Measurements from ENCODE around the gene ZNF423.

The ZNF423 gene

DNA sequence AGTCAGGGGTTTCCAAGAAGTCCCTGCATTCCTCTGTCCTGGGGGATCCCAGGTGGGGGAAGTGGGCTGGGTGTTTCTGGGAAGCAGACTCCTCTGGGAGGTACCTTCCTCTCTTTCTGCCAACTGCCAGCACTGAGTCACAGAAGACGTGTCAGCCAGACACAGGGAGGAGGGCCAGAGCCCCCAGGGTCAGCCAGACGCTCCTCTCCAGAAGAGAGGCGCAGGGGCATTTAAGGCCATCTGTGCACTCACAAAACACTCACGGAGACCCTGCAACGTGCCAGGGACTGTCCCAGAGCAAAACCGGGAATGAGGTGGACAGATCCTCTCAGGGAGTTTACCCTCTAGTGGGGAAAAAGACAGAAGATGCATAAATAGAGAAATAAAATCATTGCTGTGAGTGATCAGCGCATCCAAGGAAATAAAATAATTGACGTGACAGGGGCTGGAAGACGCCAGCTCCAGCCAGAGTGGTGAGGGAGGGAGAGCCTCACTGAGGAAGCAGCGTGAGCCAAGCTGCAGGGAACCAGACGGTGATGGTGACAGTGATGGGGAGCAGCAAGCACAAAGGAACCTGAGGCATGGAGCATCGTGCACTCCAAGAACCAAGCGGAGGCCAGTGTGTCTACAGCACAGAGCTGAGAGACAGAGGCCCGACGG, 105.4 kb downstream of the ZNF423 start:
- H3K9me3 ChIP-seq (ENCODE audit: insufficient read depth, low read length, severe bottlenecking), result no peaks in the 10 kb centered on the region
- H3K9ac ChIP-seq (ENCODE audit: low read depth, low read length), result no peak overlapping the region
- no peak overlapping the region for H2AFZ ChIP-seq (ENCODE audit: low read depth, low read length)
- H3K4me1 ChIP-seq (ENCODE audit: insufficient read depth, low read length), result peaks cover 16% of the 10 kb centered on the region
- peaks cover 11% of the 10 kb centered on the region for H3K27me3 ChIP-seq (ENCODE audit: insufficient read depth, low read length, poor library complexity)
- no peaks in the 10 kb centered on the region for H3K79me2 ChIP-seq (ENCODE audit: insufficient read depth, low read length)
- no peak overlapping the region for H3K4me3 ChIP-seq (ENCODE audit: low read depth in 1 of 2, low read length in 2 of 2)
- TF ChIP-seq EZH2 (IDR thresholded peaks at IDR 0.05; ENCODE audit: borderline replicate concordance, low read depth, low read length, severe bottlenecking), result no peak
- TF ChIP-seq, protein P1, sequence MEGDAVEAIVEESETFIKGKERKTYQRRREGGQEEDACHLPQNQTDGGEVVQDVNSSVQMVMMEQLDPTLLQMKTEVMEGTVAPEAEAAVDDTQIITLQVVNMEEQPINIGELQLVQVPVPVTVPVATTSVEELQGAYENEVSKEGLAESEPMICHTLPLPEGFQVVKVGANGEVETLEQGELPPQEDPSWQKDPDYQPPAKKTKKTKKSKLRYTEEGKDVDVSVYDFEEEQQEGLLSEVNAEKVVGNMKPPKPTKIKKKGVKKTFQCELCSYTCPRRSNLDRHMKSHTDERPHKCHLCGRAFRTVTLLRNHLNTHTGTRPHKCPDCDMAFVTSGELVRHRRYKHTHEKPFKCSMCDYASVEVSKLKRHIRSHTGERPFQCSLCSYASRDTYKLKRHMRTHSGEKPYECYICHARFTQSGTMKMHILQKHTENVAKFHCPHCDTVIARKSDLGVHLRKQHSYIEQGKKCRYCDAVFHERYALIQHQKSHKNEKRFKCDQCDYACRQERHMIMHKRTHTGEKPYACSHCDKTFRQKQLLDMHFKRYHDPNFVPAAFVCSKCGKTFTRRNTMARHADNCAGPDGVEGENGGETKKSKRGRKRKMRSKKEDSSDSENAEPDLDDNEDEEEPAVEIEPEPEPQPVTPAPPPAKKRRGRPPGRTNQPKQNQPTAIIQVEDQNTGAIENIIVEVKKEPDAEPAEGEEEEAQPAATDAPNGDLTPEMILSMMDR (IDR thresholded peaks at IDR 0.05; ENCODE audit: borderline replicate concordance, extremely low read depth, low read length, poor library complexity, severe bottlenecking), result no peak
- H3K27ac ChIP-seq (ENCODE audit: low read length), result no peak overlapping the region
- H4K20me1 ChIP-seq (ENCODE audit: insufficient read depth, low read length), result 0 out of 2 replicates have a peak, but pooled peaks cover 3% of the 10 kb centered on the region
- DNase-seq (no peak), ATAC-seq (ENCODE audit: insufficient read depth, low read depth) (0 out of 3 replicates have a peak, but pooled peaks have one; percentile 14)
- no peak overlapping the region for H3K4me2 ChIP-seq (ENCODE audit: insufficient read depth, low read length)
- H3K36me3 ChIP-seq (ENCODE audit: insufficient read depth, low read length), result no peaks in the 10 kb centered on the region

- TF ChIP-seq EZH2 (IDR thresholded peaks at IDR 0.05; ENCODE audit: borderline replicate concordance, low read depth, low read length, severe bottlenecking), result no peak
- TF ChIP-seq, protein P1 (IDR thresholded peaks at IDR 0.05; ENCODE audit: borderline replicate concordance, extremely low read depth, low read length, poor library complexity, severe bottlenecking), result no peak
- no peak overlapping the region for H3K27ac ChIP-seq (ENCODE audit: low read length)
- no peak overlapping the region for H3K4me2 ChIP-seq (ENCODE audit: insufficient read depth, low read length)
- H3K4me1 ChIP-seq (ENCODE audit: insufficient read depth, low read length), result peaks cover 12% of the 10 kb centered on the region
- no peaks in the 10 kb centered on the region for H3K9me3 ChIP-seq (ENCODE audit: insufficient read depth, low read length, severe bottlenecking)
- ATAC-seq (ENCODE audit: insufficient read depth, low read depth) (no peak), DNase-seq (no peak)
- no peak overlapping the region for H3K9ac ChIP-seq (ENCODE audit: low read depth, low read length)
- H3K79me2 ChIP-seq (ENCODE audit: insufficient read depth, low read length), result no peaks in the 10 kb centered on the region
- 0 out of 2 replicates have a peak, but pooled peaks cover 3% of the 10 kb centered on the region for H4K20me1 ChIP-seq (ENCODE audit: insufficient read depth, low read length)
- H3K27me3 ChIP-seq (ENCODE audit: insufficient read depth, low read length, poor library complexity), result peaks cover 11% of the 10 kb centered on the region
- H2AFZ ChIP-seq (ENCODE audit: low read depth, low read length), result no peak overlapping the region
- no peak overlapping the region for H3K4me3 ChIP-seq (ENCODE audit: low read depth in 1 of 2, low read length in 2 of 2)
- H3K36me3 ChIP-seq (ENCODE audit: insufficient read depth, low read length), result no peaks in the 10 kb centered on the region
Observed at GRCh38 chr16:49749816-49750215, 106.1 kb downstream of the ZNF423 start.

DNA sequence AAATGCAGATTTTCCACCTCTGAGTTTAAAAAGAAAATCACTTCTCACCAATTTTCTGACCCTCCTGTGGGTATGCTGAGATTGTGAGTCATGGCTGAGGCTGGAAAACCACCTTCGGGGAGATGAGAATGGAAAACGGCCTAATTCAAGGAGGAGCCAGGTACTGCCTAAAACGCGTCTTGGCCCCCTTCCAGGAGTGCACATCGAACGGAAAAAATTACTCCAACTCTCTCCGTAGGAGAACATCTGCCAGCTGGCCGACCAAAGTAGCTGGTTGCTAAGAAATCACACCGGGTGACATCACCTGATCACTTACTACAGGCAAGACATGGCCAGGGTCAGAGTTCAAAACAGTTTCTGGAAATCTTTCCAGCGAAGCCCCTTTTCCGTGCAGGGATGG, 107.6 kb downstream of the ZNF423 start:
- TF ChIP-seq EZH2 (IDR thresholded peaks at IDR 0.05; ENCODE audit: borderline replicate concordance, low read depth, low read length, severe bottlenecking), result no peak
- TF ChIP-seq, protein P1 (IDR thresholded peaks at IDR 0.05; ENCODE audit: borderline replicate concordance, extremely low read depth, low read length, poor library complexity, severe bottlenecking), result no peak
- Histone ChIP-seq H2AFZ (ENCODE audit: low read depth, low read length) (no peak overlapping the region), H4K20me1 (ENCODE audit: insufficient read depth, low read length) (0 out of 2 replicates have a peak, but pooled peaks cover 3% of the 10 kb centered on the region), H3K4me3 (ENCODE audit: low read depth in 1 of 2, low read length in 2 of 2) (no peak overlapping the region), H3K9me3 (ENCODE audit: insufficient read depth, low read length, severe bottlenecking) (no peaks in the 10 kb centered on the region), H3K79me2 (ENCODE audit: insufficient read depth, low read length) (no peaks in the 10 kb centered on the region), H3K27me3 (ENCODE audit: insufficient read depth, low read length, poor library complexity) (peaks cover 11% of the 10 kb centered on the region), H3K9ac (ENCODE audit: low read depth, low read length) (no peak overlapping the region), H3K4me2 (ENCODE audit: insufficient read depth, low read length) (no peak overlapping the region), H3K27ac (ENCODE audit: low read length) (no peak overlapping the region), H3K36me3 (ENCODE audit: insufficient read depth, low read length) (no peaks in the 10 kb centered on the region), H3K4me1 (ENCODE audit: insufficient read depth, low read length) (peaks cover 7% of the 10 kb centered on the region; the same call in 1 of the 2 replicates)
- ATAC-seq (ENCODE audit: insufficient read depth, low read depth), result no peak
- no peak for DNase-seq
